GM13976 (cell line): ENCODE measurements around the gene RANGAP1.

Experiments used
- DNase-seq: peaks from one replicate; pipeline ENCODE4 v3.0.0; 2012; ENCODE audit warnings: low spot score
- CTCF ChIP-seq: IDR thresholded peaks from 2 replicates; pipeline ENCODE4 v1.5.1; 2012; ENCODE audit warnings: borderline replicate concordance, mild to moderate bottlenecking; ENCODE audit not compliant: insufficient read depth; ENCODE audit errors: extremely low read depth, missing control alignments, control extremely low read depth
- in situ Hi-C: fragments of 300-500 bp; cut with MboI; formaldehyde crosslinking; loops from one replicate; pipeline ENCODE4 v1.12.0; 2022; ENCODE audit warnings: low sequenced_read_pairs, mixed read lengths, inconsistent platforms; ENCODE audit not compliant: unreplicated experiment

RANGAP1 gene

GRCh38 chr22:41242396-41243117, 43.4 kb downstream of the RANGAP1 start:
- no peak for DNase-seq
- no peak for TF ChIP-seq CTCF
- in situ Hi-C loops: no loop called here

GRCh38 chr22:41241133-41241676, 44.8 kb downstream of the RANGAP1 start:
- TF ChIP-seq CTCF: no peak
- in situ Hi-C loops: no loop called here
- no peak for DNase-seq

DNA sequence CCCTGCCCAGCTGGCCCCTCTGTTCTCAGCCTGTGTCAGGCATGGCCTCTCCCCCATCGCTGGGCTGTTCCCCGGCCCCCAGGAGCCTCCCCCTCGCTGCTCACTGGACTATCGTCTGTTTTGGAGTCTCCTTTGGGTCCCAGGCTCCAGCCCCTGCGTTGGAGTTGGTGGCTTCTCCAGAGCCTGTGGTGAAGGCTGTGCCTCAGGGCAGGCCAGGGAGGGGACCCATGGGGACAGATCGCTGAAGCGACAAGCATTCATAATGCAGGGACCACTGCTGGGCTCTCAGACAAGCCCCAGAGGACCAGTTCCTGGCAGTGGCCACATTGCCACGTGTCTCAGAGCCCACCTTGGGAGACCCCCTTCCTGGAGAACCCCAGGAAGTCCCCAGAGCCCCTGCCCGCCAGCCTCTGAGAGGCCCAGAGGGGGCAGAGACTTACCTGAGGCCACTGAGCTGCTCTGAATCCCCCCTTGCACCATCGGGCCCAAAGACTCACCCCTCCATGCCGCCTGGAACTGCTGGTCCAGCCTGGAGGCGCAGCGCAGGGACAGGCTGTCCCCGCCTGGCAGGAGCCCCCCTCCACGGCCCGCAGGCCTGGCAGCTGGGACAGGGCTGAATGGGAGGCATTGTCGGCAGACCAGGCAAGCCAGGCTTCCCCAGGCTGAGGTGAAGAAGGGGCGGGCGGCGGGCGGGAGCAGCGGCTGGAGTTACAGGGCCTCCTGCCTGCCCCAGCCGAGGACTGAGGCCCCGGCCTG, 45.4 kb downstream of the RANGAP1 start, which contains the start of gene CHADL:
CHADL (minus strand) TSS at position 555 of the 756 bp plus-strand sequence; CDS start at position 505, 50 bp downstream.
- in situ Hi-C loops: no loop called here
- no peak for DNase-seq

GRCh38 chr22:41239443-41240128, 46.4 kb downstream of the RANGAP1 start:
- no peak for TF ChIP-seq CTCF
- in situ Hi-C loops: loop anchor here (10.0 kb wide), 1 partner anchor 315 kb away; no protein-coding TSS in a partner anchor
- DNase-seq: no peak

More for the DNA sequence above, 45.4 kb downstream of the RANGAP1 start, which contains the start of gene CHADL:
- no peak for TF ChIP-seq CTCF

- DNase-seq: no peak
- in situ Hi-C loops: loop anchor here (10.0 kb wide), 1 partner anchor 314 kb away; no protein-coding TSS in a partner anchor
- no peak for TF ChIP-seq CTCF
These were observed 47.2 kb downstream of the RANGAP1 start for GRCh38 chr22:41238570-41239442.
